Omental fat pad (tissue), 4 donors: Measurements from ENCODE around the gene IFT20. TPM values are rescaled to one million over a fixed set of nuclear protein-coding genes. Genes with fewer than 3 reads are reported as not detected.

Source experiments
- ATAC-seq: fragments of 150-250 bp; one replicate; pipeline ENCODE4 v1.9.1; 2016; ENCODE audit warnings: mild to moderate bottlenecking, moderate library complexity; ENCODE audit not compliant: low FRiP score
- DNase-seq: peaks from one replicate; pipeline ENCODE4 v3.0.0-alpha.2; 2019; ENCODE audit warnings: low spot score
- total RNA-seq, 4 donors: library from RNA; depleted of rRNA; stranded (reverse); fragments of >200 nt; gene quantifications; one replicate each; pipeline ENCODE4 v1.1.0, GENCODE V29; 2016
- TF ChIP-seq, protein P1 (sequence below), 3 donors: fragments of 450-650 bp; IDR thresholded peaks; one replicate each; pipeline ENCODE4 v1.5.1; 2016 to 2017; ENCODE audit warnings: antibody characterized with exemption in 3 of 3, mild to moderate bottlenecking in 3 of 3, moderate library complexity in 2 of 3

Gene IFT20
- total RNA-seq, 4 donors from 2014 or later, result 28.8 to 36.0 (median 35.0) TPM

DNA sequence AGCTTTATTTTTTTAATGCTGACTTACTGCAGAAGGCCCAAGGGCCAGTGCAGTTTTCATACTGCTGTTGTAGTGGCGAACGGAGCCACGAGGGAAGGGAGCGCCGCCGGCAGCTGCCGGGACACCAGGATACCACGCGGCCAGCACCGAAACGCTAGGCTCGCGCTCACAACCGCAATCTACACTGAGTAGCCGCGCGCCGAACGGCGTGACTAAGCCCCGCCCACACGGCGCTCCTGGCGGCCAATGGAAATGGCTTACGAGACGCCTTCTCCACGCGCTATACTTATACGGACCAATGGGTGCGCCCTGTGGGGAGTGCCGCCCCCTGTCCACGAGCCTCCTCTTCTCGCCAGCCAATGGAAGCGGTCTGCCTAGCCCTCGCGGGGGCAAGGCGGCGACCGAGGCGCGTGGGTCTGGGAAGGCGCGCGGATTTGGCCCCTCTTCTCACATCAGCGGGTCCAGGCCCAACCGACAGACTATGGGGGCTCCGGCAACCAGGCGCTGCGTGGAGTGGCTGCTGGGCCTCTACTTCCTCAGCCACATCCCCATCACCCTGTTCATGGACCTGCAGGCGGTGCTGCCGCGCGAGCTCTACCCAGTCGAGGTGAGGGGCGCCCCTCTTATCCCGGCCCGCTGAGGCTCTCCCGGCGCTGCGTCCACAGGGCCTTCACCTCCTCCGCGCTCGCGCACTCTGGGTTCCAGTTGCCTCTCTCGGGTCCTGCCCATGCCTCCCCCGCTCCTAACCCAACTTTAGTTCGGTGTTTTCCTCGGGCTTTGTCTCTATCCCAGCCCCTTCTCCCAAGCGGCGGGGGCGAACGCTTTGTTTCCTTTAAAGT, 16.3 kb downstream of the IFT20 start, which contains the start of gene TMEM97:
Gene TMEM97, plus strand, starts transcription at position 442 of the 839 bp plus-strand sequence. Its CDS starts 40 bp downstream, at position 482.
- peak; percentile 99 for ATAC-seq
- TF ChIP-seq, protein P1, sequence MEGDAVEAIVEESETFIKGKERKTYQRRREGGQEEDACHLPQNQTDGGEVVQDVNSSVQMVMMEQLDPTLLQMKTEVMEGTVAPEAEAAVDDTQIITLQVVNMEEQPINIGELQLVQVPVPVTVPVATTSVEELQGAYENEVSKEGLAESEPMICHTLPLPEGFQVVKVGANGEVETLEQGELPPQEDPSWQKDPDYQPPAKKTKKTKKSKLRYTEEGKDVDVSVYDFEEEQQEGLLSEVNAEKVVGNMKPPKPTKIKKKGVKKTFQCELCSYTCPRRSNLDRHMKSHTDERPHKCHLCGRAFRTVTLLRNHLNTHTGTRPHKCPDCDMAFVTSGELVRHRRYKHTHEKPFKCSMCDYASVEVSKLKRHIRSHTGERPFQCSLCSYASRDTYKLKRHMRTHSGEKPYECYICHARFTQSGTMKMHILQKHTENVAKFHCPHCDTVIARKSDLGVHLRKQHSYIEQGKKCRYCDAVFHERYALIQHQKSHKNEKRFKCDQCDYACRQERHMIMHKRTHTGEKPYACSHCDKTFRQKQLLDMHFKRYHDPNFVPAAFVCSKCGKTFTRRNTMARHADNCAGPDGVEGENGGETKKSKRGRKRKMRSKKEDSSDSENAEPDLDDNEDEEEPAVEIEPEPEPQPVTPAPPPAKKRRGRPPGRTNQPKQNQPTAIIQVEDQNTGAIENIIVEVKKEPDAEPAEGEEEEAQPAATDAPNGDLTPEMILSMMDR (IDR thresholded peaks at IDR 0.05), result no peak
- DNase-seq, result peak; percentile 90

DNA sequence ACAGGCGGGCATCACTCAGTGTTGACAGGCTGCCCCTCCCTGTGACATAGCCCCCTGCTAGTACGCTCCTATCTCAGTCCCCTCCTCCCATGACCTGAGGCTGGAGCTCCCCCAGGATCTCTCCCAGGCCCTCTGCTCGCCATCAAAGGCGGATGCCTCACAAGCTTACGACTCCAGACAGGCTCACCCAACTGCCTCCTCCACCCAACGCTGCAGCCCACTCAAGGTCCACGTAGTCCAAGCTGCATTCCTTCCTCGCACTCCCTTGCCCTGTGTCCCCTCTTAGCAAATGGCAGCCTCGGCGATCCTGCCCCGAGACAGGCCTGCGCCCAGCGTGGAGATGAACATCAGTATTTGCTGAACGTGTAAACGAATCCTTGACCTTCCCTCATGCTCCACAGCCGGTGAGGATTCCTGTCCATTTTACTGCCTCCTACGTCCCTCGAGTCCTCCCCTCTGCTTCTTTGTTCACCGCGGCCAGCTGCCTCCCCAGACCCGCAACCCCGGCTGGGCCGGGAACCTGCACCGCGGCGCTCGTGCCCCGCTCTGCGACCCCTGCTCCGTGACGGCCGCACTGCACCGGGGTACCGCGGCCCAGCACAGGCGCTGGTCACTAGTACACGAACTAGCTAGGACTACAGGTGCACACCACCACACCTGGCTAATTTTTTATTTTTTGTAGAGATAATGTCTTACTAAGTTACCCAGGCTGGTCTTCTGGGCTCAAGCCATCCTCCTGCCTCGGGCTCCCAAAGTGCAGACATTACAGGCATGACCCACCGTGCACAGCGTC, 17.1 kb downstream of the IFT20 start:
- TF ChIP-seq, protein P1 (IDR thresholded peaks at IDR 0.05), result no peak
- DNase-seq, result no peak
- no peak for ATAC-seq

DNA sequence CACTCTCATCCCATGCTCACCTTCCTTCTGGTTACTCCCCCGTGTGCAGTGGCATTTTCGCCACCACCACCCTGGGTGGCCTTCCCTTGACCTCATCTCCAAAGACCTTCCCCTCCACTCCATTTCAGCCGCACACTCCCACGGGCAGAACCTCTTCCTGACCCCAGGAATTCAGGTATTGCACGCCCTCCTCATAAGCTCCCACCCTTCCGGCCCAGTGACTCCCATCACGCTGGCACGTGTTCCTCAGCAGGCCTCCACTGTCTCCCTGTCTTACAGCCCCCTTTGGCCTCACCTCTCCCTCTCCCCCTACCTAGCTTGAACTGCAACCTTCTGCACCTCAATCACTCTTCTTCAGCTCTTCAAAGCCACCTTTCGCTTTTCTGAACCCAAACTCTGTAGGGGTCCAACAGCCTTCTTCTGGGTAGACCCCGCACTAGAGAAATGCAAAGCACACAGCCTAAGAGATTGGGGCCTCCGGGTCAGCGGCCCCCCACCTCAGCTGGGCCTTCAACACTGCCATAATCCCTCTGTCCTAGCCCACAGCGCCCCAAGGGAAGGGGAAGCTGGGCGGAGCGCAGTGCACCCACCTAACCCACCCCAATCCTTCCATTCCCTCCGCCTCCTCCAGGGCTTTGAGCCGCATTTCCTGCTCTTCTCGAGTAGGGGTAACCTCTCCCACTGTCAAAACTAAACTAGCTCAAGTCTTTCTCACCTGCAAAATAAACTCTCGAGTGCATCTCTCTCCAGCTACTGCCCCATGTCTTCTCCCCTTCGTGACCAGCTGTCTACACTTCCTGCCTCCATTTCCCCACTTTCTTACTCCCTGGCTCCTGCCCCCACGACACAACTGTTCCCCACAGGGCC, 17.9 kb downstream of the IFT20 start:
- TF ChIP-seq, protein P1 (IDR thresholded peaks at IDR 0.05), result no peak
- ATAC-seq (no peak), DNase-seq (no peak)

DNA sequence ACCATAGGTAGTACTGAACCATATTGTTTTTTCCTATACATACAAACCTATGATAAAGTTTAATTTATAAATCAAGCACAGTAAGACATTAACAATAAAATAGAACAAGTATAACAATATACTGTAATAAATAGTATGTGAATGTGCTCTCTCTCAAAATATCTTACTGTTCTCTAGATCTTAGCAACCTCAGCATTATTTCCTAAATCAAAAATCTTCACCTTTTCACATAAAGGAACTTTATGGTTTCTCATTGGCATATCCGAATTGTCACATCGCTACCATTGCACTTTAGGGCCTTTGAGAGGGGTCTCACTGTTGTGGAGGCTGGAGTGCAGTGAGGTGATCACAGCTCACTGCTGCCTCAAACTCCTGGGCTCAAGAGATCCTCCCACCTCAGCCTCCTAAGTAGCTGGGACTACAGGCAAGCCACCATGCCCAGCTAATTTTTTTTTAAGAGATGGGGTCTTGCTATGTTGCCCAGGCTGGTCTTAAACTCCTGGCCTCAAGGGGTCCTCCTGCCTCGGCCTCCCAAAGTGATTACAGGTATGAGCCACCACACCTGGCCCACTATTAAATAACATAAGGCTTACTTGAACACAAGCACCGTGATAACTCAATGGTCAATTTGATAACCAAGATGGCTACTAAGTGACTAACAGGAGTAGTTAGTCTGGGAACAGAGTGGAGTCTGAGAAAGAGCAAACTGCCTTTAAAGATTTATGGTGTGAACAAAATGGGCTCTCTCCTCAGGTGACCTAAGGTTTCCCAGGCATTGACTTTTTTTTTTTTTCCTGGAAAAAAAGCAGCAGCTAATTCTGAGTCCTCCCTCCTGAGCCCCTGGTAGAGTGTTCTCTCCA, 19.2 kb downstream of the IFT20 start:
- DNase-seq (no peak), ATAC-seq (no peak)
- TF ChIP-seq, protein P1 (IDR thresholded peaks at IDR 0.05), result no peak

DNA sequence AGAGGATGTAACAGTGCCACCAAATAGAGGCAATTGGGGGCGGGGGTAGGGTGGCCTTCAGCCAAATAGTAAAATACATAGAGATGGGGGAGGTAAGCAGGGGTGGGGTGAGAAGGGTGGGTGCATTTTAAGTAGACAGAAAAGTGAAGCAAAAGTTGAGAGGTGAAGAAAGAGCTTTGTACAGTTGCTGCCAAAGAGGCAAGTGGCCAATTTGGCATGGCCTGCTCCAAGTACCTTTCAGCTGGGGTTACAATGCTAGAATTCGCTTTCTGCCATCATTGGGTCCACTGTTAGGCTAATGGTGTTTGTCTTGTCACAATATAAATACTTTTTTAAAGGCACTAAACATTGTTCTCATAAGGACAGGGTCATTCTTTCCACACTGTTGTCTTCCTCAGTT, 21.4 kb downstream of the IFT20 start:
- TF ChIP-seq, protein P1 (IDR thresholded peaks at IDR 0.05), result no peak
- no peak for DNase-seq
- no peak for ATAC-seq

DNA sequence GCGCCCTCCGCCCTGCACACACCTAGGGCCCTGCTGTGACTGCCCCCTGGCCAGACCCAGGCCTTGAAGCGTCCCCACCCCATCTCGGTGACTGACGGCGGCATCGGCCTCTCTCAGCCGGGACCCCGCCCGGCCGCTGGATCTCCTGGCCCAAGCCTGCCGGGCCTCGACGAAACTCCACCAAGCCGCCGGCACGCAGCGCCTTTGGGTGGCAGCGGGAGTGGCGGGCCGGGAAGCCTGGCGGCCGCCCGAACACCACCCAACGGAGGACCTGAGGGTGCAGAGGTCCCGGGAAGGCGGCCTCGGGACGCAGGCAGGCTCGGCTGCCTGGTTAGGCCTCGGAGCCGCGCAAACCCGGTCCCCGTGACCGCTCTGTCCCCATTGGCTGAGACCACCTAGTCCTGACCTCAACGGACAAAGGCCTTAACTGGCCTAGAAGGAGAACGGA, 28.3 kb downstream of the IFT20 start:
- DNase-seq (no peak), ATAC-seq (no peak)
- TF ChIP-seq, protein P1 (IDR thresholded peaks at IDR 0.05), result no peak
